IPS-11a (cell line): ENCODE results near the gene TBX20.
"Not testable (repeated sequence)": the region's sequence is repeated elsewhere in the genome, so short reads cannot be mapped to it uniquely, and the experiment has no call there.

Experiments used
- H3K4me3 ChIP-seq: one replicate; pipeline ENCODE4 v1.5.1; 2013; ENCODE audit warnings: low read depth, low read length, control low read depth

TBX20 gene

GRCh38 chr7:35172131-35172530 lies 81.8 kb downstream of the TBX20 start:
- not testable (repeated sequence) for H3K4me3 ChIP-seq

DNA sequence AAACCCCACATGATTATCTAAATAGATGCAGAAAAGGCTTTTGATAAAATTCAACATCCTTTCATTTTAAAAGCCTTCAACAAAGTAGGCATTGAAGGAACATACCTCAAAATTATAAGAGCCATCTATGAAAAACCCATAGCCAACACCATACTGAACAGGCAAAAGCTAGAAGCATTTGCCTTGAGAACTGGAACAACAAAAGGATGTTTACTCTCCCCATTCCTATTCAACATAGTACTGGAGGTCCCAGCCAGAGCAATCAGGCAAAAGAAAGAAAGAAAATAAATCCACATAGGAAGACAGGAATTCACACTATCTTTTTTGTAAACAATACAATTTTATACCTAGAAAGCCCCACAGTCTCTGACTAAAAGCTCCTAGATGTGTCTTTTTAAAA lies 86.2 kb downstream of the TBX20 start:
- H3K4me3 ChIP-seq = not testable (repeated sequence)

DNA sequence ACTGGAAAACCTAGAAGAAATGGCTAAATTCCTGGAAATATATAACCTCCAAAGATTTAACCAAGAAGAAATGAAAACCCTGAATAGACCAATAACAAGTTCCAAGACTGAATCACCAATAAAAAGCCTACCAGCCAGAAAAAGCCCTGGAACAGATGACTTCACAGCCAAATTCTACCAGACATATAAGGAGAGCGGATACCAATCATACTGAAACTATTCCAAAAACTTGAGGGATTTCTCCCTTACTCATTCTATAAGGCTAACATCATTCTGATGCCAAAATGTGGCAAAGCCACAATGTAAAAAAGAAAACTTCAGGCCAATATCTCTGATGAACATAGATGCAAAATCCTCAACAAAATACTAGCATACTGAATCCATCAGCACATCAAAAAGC lies 86.7 kb downstream of the TBX20 start:
- not testable (repeated sequence) for H3K4me3 ChIP-seq

DNA sequence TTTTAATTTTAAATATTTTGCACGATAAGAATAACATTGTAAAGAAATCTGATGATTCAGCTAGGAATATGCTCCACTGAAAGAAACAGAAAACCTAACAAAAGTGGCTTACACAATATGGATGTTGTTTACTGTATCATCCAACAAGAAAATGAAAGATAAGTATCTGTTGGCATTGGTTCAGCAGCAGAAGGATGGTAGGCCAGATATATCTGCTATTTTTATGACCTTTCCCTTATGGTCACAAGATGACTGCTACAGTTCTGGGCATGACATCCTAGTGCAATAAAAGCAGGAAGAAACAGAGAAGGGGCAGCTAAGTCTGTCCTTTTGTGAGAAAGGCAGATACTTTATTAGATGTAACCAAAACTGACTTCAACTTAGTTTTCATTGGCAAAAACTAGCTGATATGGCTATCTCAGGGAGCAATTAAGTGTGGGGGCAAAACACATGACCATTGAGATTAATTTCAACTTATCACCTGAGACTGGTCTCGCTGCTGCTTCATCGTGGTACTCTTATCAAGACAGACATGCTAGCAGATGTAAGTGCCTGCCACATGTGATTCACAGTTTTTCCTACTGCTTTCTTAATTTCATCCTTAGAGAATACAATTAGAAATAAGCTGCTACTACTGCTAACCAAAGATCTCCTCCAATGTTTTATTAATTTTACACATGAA lies 92.7 kb downstream of the TBX20 start:
- not testable (repeated sequence) for H3K4me3 ChIP-seq
